Measurements from ENCODE around the gene NKX2-8.
"Not testable (repeated sequence)": the region's sequence is repeated elsewhere in the genome, so short reads cannot be mapped to it uniquely, and the experiment has no call there.

NKX2-8 gene

GRCh38 chr14:36580141-36580855, 2.1 kb downstream of the NKX2-8 start:
- DNase-seq (ENCODE audit: low read depth in 3 of 3): no peak

GRCh38 chr14:36579573-36580140, 2.8 kb downstream of the NKX2-8 start:
- DNase-seq (ENCODE audit: low read depth in 3 of 3): no peak

DNA sequence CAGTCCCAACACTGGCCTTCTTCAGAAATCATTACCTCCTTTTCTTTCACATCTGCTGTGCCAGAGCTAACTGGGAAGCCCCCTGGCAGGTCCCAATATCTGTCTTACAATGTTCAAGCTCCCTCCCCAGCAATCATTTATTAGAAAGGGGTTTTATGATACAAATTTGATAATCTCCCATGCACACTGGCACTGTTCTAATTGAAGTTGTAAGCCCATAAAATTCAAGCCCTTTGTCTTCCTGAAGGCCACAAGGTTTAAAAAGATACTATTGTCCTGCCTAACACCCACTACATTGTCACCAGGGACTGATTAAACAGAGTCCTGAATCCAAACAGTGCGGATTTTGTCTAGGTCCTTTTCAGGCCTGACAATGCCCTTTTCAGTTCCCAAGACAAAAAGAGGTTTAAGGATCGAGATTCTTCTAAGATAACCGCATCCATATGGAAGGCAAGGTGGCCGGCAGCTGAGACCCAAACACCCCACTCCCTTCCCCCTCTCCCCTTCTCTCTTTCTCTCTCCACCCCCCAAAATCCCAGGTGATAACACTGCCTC, 3.3 kb downstream of the NKX2-8 start:
- no peak for DNase-seq (ENCODE audit: low read depth in 3 of 3)

DNA sequence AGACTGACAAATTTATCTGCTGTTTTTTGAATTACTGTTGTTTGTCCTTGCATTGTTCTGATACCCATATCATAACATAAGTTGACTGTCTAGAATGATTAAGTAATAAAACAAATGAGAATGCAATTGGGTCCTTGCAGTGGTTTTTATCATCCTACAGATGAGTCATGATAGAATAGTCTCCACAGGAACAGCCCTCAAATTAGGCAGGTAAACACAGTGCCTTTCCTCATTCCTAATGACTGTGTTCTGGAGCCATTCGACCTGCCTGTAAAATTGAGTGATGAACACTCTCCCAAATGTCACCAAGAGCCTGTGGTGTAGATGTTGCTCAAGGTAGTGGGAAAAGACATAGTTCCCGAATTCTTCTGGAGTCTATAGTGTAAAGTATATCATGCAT, 12.3 kb downstream of the NKX2-8 start:
- DNase-seq (ENCODE audit: low read depth in 3 of 3): no peak

- DNase-seq (ENCODE audit: low read depth in 3 of 3): no peak
Measured at GRCh38 chr14:36556811-36557433, 25.5 kb downstream of the NKX2-8 start.

DNA sequence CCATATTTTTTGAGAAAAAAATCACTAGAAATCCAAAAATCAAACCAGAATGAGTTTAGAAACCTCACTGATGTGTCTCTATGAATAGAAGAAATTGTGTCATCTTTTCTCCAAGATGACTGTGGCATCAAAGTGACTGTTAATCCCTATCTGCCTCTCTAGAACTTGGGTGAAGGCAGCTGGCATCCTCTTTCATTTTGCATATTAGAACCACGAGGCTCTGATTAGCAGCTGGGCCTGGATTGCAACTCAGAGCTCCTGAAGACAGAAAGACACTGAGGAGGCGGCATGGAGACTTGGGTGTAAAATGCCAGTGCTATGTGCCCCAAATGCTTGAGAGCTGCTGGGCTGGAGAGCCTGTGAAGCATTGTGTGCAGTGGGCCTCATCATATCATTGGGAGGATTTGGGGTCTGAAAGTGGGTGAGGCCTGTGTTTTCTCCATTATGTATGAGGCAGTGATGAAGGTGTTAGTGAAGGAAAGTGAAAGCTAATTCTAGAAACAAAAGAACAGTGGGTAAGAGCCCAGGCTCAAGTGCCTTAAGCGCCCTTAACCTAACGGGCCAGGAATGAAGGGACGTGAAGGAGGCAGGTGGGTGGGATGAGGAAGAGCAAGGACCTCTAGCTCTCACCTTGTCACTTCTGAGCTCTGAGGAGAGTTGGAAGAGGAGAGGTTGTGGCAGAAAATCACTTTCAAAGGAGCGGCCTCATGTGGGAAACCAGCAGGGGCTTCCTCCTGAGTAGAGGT, 26.2 kb downstream of the NKX2-8 start:
- no peak for DNase-seq (ENCODE audit: low read depth in 3 of 3)

- DNase-seq (ENCODE audit: low read depth in 3 of 3): no peak
Measured at GRCh38 chr14:36553656-36554260, 28.7 kb downstream of the NKX2-8 start.

DNA sequence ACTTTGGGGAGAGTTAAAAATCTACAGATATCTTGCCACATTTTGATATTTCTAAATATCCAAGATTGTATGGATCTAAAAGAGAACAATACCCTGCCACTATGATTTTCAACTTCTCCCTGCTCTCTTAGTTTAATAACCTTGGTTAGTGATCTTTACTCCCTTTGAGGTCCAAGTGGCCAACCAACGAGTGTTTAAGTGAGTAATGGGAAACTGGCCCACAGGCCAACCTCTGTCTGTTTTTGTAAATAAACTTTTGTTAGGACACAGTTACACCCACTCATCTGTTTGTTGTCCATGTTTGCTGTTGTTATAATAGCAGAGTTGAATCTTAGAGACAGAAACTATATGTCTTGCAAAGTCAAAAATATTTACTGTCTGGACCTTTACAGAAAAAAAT, 31.5 kb downstream of the NKX2-8 start:
- no peak for DNase-seq (ENCODE audit: low read depth in 3 of 3)

DNA sequence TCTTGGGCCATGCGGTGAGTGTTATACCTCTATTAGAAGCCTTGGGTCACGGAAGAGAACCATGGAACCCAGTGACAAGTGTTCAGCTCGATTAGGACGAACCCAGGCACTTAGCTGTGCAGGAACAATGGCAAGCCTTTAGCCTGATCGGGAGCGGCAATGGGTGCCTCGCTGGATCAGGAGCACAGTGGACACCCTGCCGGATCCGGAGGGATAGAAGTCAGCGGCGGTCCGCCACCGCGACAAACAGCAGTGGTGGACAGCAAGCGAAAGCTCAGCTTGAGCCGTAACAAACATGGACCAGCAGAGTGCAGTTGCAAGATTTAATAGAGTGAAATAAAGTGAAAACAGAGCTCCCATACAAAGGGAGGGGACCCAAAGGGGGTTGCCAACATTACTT, 38.1 kb downstream of the NKX2-8 start:
- DNase-seq (ENCODE audit: low read depth in 3 of 3): not testable (repeated sequence)

GRCh38 chr14:36538051-36538450, 44.4 kb downstream of the NKX2-8 start:
- no peak for DNase-seq (ENCODE audit: low read depth in 3 of 3)
